ENCODE results near the gene IL4R.
"Not testable (repeated sequence)": the region's sequence is repeated elsewhere in the genome, so short reads cannot be mapped to it uniquely, and the experiment has no call there.

IL4R gene

DNA sequence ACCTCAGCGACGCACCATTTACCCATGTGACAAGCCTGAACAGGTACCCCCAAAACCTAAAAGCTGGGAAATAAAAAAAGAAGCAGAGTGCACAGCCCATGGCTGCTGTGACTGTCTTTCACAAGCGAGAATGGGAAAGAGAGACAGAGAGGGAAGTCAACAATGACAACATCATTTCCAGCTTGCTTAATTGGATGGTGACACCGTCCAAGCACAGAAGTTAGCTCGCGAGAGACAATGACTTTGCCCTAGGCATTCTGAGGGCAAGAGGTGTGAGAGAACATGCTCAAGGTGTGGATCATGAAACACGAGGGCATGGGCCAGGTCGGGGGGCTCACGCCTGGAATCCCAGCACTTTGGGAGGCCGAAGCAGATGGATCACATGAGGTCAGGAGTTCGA is 25.9 kb upstream of the IL4R start:
- DNase-seq = no peak

DNA sequence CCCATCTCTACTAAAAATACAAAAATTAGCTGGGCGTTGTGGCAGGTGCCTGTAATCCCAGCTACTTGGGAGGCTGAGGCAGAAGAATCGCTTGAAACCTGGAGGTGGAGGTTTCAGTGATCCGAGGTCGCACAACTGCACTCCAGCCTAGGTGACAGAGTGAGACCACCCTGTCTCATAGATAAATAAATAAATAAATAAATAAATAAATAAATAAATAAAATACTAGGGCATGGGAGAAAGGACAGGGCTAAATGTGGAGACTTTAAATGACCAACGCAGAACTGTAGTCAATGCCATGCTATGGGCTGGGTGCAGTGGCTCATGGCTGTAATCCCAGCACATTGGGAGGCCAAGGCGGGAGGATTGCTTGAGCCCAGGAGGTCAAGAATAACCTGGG is 25.5 kb upstream of the IL4R start:
- not testable (repeated sequence) for DNase-seq

DNA sequence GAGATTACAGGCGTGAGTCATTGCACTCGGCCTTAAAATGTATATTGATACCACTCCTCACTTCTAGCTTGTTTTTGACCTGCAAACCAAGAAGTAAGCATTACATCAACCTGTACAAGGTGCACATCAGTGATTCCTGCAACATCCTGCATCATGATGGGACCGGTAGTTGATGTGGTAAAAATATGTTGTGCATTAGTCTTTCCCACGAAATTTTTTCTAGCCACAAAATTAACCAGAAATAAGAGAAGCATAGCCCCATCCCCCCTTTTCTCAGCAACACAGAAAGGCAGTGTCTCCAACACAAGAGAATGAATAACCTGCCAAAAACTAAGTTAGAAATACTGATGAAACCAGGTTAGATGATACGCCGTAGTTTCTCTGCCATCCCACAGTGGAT is 24.1 kb upstream of the IL4R start:
- DNase-seq = no peak

DNA sequence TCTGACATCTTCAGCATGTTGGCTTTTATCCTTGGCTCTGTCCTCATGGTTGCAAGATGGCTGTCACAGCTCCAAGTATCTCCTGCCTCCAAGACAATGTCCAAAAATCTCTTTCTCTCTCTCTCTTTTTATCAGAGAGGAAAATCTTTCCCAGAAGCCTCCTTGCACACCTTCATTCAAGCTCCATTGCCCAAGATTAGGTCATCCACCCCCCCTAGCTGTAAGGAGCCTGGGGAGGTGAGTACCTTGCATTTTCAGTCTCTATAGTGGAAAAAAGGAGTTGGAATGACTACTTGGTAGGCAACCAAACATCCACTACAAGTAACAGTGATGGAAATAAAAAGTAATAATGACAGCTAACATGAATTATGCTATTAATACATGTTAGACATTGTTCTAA is 23.2 kb upstream of the IL4R start:
- no peak for DNase-seq

DNA sequence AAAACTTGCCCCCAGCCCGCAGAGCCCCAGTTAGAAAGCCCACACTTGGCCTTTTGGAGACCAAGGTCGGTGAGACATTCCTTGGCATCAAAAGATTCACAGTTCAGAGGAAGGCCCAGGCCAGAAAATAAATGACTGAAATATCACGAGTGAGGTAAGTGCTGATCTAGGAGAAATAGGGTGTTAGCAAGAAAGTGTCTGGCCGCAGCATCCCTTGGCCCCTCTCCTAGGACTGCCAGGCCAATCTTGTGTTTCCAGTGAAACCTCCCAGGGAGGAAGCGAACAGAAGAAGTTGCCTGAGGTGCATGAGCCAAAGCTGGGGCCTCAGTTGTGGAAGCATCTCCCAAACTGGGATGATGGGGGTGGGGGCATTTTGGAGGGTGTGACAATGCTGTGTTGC is 22.7 kb upstream of the IL4R start:
- no peak for DNase-seq

DNA sequence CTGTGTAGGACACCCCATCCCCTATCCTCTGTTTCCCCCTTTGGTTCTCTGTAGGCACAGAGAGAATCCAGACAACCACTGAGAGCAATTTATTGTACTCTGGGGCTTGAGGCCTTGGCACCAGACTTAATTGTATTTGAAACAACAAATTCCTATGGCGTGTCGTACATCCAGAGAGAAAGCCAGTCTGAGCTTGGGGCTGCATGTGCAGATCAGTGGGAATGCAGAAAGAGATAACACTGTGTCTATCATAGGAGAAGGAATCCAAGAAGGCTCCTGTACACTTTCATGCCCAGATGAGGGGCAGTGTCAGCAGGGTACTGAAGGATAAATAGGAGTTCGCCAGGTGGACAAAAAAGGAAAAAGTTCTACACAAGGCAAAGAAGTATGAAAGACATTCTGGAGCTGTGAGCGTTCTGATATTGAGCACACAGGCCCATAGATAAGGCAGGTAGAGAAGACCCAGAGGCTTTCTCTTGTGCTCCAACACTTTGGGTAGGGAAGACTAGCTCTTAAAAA is 22.0 kb upstream of the IL4R start:
- DNase-seq = no peak

DNA sequence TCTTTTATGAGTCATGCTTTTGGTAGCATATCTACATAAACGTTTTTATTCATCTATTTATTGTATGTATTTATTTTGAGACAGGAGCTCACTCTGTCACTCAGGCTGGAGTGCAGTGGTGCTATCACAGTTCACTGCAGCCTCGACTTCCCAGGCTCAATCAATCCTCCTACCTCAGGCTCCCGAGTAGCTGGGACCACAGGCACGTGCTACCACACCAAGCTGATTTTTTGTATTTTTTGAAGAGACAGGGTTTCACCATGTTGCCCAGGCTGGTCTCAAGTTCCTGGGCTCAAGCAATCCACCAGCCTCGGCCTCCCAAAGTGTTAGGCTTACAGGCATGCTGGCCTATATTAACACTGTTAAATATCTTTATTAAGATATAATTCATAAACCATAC is 20.4 kb upstream of the IL4R start:
- DNase-seq = no peak

DNA sequence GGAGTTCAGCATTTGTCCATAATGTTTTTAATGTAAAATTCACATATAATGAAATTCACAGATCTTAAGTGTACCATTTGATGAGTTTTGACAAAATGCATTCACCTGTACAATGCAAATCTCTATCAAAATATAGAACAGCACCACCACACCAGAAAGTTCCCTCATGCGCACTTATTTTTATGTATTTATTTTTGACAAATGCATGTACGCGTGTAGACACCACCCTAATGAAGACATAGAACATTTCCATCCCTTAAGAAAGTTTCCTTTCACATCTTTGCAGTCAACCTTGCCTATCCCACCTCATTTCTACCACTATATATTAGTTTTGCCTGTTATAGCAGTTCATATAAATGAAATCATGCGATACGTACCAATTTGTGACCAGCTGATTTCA is 15.6 kb upstream of the IL4R start:
- no peak for DNase-seq

DNA sequence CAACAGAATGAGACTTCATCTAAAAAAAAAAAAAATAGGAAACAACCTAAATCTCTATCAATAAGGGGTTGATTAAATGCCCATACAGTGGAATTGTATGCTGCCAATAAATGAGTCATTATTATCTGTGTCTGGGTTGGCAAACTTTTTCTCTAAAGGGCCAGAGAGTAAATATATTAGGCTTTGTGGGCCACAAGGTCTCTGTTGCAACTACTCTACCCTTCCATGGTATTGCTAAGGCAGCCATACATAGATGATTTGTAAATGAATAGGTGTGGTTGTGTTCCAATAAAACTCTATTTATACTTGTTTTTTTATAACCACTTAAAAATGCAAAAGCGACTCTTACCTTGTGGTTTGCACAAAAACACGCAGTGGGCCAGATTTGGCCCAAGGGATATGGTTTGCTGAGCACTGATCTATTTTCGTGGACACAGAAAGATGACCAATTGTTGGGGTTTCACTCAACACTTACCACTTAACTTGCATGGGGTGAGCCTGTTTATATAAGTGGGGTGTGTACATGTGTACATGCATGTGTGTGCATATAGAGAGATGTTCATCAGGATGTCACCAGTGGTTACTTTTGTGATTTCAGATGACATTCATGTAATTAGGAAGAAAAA is 12.4 kb upstream of the IL4R start:
- DNase-seq = no peak

DNA sequence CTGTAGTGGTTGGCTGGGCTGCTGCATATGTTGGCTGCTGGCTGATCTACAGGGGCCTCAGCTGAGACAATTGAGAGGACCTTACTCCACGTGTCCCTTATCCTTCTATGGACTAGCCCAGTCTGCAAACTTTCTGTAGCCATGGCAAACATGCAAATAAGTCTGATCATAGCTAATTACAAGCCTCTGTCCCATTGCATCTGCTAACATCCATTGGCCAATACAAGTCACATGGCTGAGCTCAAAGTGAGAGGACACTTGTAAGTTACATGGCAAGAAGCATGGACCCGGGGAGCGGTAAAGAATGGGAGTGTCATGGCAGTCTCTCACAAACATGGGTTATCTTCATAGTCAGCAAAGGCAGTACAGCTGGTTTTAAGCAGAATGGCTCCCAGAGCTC is 11.6 kb upstream of the IL4R start:
- DNase-seq = no peak

DNA sequence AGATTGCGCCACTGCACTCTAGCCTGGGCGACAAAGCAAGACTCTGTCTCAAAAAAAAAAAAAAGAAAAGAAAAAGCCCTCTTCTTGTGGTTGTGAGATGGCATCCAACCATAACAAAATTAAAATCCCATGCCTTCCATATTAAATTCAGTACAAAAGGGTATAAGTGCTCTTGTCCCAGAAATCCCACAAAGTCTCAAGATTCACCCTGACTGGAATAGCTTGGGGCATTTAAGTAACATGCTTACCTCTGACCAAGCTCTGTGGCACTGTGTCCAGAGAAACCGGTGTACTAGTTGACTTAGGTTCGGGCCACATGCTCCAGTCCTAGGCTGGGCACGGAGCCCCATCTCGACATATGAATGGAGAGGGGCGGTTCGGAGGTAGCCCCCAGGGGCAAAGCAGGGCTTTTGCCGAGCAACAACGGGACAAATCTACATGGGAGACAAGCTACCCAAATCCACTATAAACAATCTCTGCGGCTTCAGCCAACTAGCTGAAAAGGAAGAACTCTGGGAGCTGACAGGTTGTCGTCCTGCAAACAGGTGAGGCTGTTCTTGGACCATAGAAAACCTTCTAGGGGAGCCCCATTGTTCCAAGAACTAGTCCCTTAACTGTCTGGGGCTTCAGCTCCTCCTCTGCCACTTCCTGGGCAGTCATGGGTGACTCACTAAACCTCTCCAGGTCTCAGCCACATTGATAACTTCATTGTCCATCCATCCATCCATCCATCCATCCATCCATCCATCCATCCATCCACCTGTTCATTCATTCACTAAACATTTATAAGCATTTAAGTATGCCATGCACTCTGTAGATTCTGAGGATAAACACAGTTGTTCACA is 10.3 kb upstream of the IL4R start:
- no peak for DNase-seq

DNA sequence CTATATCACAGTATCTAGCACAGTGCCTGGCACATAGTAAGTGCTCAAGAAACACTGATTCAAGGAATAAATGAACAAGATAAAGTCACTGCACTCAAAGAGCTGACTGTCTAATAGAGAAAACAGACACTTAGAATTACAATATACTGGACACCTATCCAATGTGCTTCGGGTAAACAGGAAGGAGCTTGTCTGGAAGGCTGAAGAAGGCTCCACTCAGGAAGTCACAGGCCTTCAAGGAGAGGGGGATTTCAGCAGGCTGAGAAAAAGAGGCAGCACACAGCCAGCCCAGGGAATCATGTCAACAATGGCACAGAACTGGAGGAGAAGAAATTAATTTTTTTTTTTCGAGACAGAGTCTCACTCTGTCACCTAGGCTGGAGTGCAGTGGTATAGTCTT is 9.7 kb upstream of the IL4R start:
- DNase-seq = no peak

DNA sequence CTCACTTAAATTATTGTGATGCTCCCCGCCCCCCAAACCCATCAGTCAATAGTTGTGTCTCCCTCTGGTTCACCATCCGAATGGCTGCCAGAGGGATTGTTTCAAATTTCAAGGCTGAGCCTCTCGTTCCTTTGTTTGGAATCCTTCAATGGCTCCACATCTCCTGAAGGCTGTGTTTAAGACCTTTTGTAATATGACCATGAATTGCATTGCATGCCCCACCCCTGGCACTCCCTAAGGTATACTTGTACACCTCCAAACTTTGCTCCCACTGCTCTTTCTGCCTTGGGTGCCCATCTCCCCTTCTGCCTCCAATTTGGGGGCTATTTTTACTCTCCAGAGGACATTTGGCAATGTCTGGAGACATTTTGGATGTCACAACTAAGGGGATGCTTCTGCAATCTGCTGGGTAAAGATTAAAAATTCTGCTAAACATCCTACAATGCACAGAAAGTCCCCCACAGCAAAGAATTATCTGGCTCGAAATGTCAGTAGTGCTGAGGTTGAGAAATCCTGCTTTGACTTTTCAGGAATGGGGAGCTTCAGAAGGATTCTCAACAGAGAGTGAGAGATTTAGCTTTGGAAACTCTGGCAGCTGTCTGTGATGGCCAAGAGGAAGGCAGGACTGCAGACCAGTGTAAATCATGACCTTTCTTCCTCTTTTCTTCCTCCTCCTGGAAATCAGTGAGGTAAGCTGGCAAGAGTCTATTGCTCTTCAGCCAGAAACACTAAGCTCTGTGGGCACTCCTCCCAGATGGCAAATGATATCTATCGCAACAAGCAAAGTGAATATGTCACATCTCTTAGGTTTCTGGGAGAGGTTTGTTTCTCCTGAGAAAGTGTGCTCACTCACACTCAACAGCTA is 8.7 kb upstream of the IL4R start:
- DNase-seq = no peak

DNA sequence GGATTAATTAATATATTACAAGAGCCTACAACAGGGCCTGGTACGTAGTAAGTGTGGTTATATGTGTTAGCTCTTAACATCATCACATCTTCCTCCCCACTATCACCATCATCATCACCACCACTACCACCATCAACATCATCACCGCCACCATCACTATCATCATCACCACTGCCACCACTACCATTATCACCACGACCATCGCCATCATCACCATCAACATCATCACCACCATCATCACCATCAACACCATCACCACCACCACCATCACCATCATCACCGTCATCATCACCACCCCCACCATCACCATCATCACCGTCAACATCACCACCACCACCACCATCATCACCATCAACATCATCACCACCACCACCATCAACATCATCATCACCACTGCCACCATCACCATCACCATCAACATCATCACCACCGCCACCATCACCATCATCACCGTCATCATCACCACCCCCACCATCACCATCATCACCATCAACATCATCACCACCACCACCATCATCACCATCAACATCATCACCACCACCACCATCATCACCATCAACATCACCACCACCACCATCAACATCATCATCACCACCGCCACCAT is 7.8 kb upstream of the IL4R start:
- DNase-seq = no peak

DNA sequence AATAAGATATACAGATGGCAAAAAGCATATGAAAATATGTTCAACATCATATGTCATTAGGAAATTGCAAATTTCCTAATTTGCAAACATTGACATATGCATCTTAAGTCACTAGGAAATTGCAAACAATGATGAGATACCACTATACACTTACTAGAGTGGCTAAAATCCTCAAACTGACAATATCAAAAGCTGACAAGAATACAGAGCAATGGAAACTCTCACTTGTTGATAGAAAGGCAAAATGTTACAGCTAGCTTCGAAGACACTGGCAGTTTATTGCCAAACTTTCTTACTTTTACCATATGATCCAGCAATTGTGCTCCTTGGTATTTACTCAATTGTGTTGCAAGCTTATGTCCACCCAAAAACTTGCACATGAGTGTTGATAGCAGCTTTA is 5.0 kb upstream of the IL4R start:
- no peak for DNase-seq

DNA sequence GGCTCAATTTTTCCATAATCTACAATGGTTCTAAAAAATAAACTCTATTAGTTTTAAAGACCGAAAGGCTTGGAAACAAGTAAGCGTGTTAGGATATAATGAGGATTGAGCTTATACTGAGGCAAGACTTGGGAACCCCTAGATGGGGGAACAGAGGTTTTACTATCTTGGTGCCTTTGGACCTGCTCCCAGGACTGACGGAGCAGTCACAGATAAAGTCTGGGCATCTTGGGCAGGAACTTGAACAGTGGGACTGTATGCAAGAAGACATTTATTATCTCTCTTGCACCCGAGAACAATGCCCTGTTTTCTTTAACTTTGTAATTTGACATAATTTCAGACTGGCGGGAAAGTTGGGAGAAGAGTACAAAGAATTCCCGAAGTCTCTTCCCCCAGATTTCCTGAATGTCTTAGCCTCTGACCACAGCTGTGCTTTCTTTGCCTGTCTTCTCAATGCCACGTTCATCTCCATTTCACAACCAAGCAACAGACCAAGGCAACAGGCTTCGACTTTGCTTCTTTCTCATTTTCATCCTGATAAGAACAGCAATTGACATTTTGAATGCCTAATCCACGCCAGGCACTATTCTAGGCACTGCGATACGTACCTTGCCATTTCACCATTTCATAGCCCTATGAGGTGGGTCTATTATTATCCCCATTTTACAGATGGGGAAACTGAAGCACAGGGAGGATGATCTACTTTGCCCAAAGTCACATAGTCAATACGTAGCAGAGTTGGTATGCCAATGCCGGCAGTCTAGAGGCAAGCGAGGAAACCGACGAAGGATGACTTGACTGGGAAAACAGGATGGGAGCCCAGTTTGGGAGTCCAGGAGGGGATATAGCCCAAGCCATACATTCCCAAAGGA is 3.0 kb upstream of the IL4R start:
- no peak for DNase-seq

DNA sequence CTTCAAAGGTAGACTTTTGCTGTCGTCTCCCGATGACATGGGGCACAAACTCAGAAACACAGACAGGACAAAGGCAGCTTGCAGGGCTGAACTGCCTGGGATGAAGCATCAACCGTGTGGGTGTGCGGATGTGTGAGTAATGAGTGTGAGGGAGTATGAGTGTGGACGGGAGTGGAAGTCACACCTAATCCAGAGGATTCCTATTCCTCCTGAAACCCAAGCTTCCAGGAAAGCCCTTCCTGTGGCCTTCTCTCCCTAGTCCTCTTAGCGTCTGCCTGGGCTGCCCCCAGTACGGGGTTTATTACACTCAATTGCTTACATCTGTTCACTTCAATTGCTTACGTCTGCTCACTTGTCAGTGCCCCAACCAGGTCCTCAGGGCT is 2.3 kb upstream of the IL4R start:
- no peak for DNase-seq

DNA sequence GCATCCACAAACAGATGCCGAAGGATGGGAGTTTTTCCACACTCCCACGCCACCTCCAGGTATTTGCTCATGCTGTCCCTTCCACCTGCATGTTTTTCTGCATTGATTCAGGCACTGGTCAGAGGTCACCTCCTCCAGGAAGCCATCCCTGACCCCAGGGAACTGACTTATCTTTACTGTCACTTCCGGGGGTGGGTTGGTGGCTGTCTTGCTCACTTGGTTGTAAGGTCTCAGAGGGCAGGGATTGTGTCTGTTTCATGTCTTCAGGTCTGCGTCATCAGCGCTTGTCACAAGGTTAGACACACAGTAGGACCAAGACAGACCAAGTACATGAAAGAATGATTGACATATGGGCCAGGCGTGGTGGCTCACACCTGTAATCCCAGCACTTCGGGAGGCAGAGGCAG is 1.9 kb upstream of the IL4R start:
- no peak for DNase-seq

DNA sequence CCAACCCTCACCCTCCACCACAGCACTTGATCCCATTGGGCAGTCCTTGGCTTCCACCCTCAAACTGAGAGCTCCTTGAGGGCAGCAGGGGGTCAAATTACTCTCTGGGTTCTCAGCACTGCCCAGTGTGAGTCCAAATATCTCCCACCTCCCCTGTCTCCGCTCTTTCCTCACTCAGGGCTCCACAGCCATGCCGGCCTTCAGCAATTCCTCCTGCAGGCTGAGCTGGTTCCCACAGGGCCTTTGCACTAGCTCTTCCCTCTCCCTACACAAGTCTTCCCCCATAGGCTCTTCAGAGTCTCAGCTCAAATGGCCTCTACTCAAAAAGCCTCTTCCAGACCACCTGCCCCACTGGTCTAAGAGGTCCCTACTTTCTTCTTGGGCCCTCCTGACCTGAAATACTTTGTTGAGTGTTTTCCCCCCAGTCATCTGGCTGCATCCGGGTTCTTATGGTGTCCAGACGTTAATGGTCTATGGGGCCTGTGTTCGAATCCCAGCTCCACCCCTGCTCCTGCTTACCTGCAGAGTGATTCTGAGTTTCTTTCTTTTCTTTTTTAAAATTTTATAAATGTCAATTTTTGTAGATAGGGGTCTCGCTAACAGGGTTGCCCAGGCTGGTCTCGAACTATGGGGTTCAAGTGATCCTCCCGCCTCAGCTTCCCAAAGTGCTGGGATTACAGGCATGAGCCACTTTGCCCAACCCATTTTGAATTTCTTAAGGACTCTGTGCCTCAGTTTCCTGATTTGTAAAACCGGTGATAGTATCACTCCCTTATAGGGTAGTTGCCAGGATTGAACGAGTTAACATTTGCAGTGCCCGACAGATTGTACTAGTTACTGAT is 973 bp upstream of the IL4R start:
- no peak for DNase-seq

DNA sequence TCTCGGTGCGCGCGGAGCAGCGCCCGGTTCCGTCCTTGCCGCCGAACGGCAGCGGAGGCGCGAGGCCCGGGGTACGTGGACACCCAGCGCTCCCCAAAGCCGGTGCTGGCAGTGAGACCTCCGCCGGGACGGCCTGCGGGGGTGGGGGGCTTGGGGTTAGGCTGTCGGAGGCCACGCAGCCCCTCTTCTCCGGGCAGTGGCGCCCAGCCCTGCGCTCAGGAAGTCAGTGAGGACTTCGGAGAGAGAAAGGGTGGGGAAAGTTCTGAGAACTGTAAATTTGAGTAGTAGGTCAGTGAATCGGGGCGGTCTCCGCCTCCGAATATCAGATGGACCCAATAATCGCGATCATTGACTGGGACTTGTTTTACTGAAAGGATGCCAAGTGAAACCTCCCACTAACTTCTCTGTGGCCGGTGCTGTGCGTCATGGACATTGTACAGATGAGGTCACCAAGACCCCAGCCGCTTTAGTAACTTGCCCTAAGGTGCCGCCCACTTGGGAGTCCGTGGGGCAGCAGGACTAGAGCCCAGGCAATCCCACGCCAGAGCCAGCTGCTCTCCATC is 468 bp downstream of the IL4R start:
- DNase-seq = no peak

DNA sequence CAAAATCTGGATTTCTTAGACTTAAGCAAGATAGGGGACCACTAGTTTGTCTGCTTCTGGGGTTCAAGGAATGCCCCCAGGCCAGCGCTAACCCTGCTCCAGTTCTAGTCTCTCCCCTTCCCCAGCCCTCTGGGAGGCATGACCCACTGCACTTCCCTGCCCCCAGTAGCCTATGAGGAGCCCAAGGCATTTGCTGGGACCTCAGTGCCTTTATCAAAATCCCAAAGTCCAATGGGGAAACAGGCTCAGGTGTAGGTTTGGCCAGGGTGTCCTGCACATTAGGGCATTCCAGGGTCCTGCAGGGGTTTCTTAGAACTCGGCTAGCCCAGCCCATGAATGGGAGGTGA is 1.2 kb downstream of the IL4R start:
- DNase-seq = no peak
